Right lobe of liver (tissue), 6 donors: ENCODE measurements around the gene ENO1. TPM values are rescaled to one million over a fixed set of nuclear protein-coding genes. Genes with fewer than 3 reads are reported as not detected.
A peak's percentile ranks its signal among the peaks of the same experiment; 100 is the strongest.

Source experiments
- ATAC-seq, 4 donors: fragments of 200-7000 bp; cut with Tn5 transposase; one replicate each; pipeline ENCODE4 v1.9.1; 2020; ENCODE audit warnings: mild to moderate bottlenecking in 4 of 4, moderate library complexity in 4 of 4
- DNase-seq, 3 donors: peaks; one replicate each; pipeline ENCODE4 v3.0.0-alpha.2; 2020
- H3K27ac ChIP-seq, 3 donors: fragments of 200-600 bp; one replicate each; pipeline ENCODE4 v1.8.0; 2022
- H3K27me3 ChIP-seq, 2 donors: fragments of 200-600 bp; one replicate each; pipeline ENCODE4 v1.8.0; 2022
- H3K36me3 ChIP-seq, 4 donors: fragments of 200-600 bp; sonication (generic) in 1 of 4; one replicate each; pipeline versions ENCODE4 v1.5.1 to v1.8.0; 2017 to 2022; ENCODE audit warnings: control low read depth in 1 of 4
- H3K4me1 ChIP-seq, 4 donors: fragments of 200-600 bp; sonication (generic) in 1 of 4; one replicate each; pipeline versions ENCODE4 v1.5.1 to v1.8.0; 2017 to 2022; ENCODE audit warnings: control low read depth in 1 of 4
- H3K4me3 ChIP-seq, 3 donors: fragments of 200-600 bp; one replicate each; pipeline ENCODE4 v1.8.0; 2022
- H3K9me3 ChIP-seq, 4 donors: fragments of 200-600 bp; sonication (generic) in 1 of 4; one replicate each; pipeline versions ENCODE4 v1.5.1 to v1.8.0; 2017 to 2022; ENCODE audit warnings: control low read depth in 1 of 4
- POLR2A ChIP-seq: fragments of 450-650 bp; IDR thresholded peaks from one replicate; pipeline ENCODE4 v1.6.1; 2017; ENCODE audit warnings: antibody characterized with exemption, mild to moderate bottlenecking
- WGBS: methylation state at CpG from one replicate; pipeline ENCODE4 v1.1.6; 2018; ENCODE audit warnings: low coverage, low lambda C conversion rate; ENCODE audit not compliant: insufficient coverage; ENCODE audit errors: missing lambda C conversion rate; 5-methylcytosine and 5-hydroxymethylcytosine counted together
- intact Hi-C, 2 donors: fragments of 100-400 bp; cut with DNase I; formaldehyde crosslinking; loops; one replicate each; pipeline versions ENCODE4 v1.11.2 to v1.14.1; 2022
- total RNA-seq, 6 experiments: library from RNA; depleted of rRNA in 2 of 6; stranded (reverse); fragments of >200 nt in 2 of 6; fragmentation: NEBNext Ultra II Directional in 3 of 6; extraction: Animal tissue kit (Norgen Biotek cat#: 25700) in 3 of 6; gene quantifications; one replicate each; pipeline versions ENCODE4 v1.1.0 to v1.2.4, GENCODE V29; 2016 to 2023
- TF ChIP-seq, protein P1 (sequence below), 4 donors: fragments of 200-600 bp in 3 of 4; fragments of 450-650 bp in 1 of 4; IDR thresholded peaks; one replicate each; pipeline versions ENCODE4 v1.5.1 to v1.8.0; 2016 to 2022; ENCODE audit warnings: antibody characterized with exemption in 4 of 4, mild to moderate bottlenecking in 2 of 4
- donor health status: DM: no; HTN: yes; CAD: no.
- donor health status: DM: no; HTN: no; CAD: no.
- donor health status: DM: no; HTN: no; CAD: no.
- donor health status: DM: no; HTN: yes; CAD: no.
- donor health status: DM: no; HTN: yes; CAD: no.

The ENO1 gene
- total RNA-seq, 6 experiments from 2014 or later: 314 to 792 (median 539) TPM

DNA sequence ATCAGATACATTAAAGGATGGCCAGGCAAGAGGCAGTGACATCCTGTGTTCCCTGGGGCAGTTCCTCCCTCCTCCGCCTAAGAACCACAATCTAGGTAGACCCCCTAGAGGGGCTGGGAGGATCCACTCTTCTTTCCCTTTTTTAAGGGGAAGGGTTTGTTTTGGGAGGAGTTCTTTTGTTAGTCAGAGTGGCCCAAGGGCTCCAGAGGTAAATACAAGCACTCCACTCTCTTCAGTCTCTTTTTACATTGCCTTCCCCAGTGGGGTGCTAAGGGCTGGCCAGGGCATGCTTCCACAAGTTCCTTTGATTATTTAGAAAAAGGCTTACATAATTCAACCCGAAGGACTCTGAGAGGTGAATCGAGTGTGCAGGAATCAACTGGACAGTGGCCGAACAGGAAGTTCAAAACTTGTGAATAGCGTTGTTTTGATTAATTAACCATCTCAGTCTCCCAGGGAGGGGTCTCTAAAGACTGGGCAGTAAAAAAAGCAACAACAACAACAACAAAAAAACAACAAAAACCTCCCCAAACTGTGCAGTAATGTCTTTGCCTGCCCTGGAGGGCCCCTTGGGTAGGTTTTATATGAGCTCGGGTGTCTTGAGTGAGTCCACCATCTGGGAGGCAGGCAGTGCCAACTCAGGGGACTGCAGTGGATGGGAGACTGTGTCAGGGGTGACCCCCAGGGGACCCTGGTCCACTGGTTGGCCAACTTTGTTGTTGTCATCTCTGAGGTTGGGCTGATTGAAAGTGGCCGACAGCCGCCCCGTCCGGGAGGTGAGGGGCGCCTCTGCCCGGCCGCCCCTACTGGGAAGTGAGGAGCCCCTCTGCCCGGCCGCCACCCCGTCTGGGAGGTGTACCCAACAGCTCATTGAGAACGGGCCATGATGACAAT lies 33.2 kb upstream of the ENO1 start:
- H3K9me3 ChIP-seq: no peaks in the 10 kb centered on the region
- no peaks in the 10 kb centered on the region for H3K4me1 ChIP-seq
- 56% methylated on average over 5 of the region's 17 CpGs for WGBS
- no peak overlapping the region for H3K4me3 ChIP-seq
- no peaks in the 10 kb centered on the region for H3K36me3 ChIP-seq
- no peaks in the 10 kb centered on the region for H3K27me3 ChIP-seq
- H3K27ac ChIP-seq: no peak overlapping the region
- DNase-seq: no peak
- TF ChIP-seq POLR2A: no peak
- TF ChIP-seq, protein P1, sequence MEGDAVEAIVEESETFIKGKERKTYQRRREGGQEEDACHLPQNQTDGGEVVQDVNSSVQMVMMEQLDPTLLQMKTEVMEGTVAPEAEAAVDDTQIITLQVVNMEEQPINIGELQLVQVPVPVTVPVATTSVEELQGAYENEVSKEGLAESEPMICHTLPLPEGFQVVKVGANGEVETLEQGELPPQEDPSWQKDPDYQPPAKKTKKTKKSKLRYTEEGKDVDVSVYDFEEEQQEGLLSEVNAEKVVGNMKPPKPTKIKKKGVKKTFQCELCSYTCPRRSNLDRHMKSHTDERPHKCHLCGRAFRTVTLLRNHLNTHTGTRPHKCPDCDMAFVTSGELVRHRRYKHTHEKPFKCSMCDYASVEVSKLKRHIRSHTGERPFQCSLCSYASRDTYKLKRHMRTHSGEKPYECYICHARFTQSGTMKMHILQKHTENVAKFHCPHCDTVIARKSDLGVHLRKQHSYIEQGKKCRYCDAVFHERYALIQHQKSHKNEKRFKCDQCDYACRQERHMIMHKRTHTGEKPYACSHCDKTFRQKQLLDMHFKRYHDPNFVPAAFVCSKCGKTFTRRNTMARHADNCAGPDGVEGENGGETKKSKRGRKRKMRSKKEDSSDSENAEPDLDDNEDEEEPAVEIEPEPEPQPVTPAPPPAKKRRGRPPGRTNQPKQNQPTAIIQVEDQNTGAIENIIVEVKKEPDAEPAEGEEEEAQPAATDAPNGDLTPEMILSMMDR (IDR thresholded peaks at IDR 0.05): no peak
- ATAC-seq: no peak
- intact Hi-C loops: no loop called here

DNA sequence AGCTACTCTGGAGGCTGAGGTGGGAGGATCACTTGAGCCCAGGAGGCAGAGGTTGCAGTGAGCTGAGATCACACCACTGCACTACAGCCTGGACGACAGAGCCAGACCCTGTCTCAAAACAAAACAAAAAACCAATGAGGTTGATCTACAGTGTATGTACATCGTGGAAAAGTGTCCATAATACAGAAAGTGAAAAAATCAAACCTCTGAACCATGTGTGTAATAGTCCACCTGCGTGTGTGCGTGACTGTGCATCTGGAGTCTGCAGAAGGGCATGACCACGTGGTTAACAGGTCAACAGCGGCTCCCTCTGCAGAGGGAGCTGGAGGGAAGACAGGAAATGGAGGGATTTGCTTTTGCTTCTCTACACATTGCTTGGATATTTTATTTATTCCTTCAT lies 32.4 kb upstream of the ENO1 start:
- ATAC-seq (peak in 1 of 4 donors; percentile 34), DNase-seq (no peak)
- Histone ChIP-seq H3K4me3 (no peak overlapping the region), H3K4me1 (no peaks in the 10 kb centered on the region), H3K9me3 (no peaks in the 10 kb centered on the region), H3K36me3 (no peaks in the 10 kb centered on the region), H3K27ac (no peak overlapping the region), H3K27me3 (no peaks in the 10 kb centered on the region)
- intact Hi-C loops: no loop called here
- WGBS: 54% methylated on average over 5 of the region's 6 CpGs
- TF ChIP-seq POLR2A: no peak
- TF ChIP-seq, protein P1 (IDR thresholded peaks at IDR 0.05): no peak

DNA sequence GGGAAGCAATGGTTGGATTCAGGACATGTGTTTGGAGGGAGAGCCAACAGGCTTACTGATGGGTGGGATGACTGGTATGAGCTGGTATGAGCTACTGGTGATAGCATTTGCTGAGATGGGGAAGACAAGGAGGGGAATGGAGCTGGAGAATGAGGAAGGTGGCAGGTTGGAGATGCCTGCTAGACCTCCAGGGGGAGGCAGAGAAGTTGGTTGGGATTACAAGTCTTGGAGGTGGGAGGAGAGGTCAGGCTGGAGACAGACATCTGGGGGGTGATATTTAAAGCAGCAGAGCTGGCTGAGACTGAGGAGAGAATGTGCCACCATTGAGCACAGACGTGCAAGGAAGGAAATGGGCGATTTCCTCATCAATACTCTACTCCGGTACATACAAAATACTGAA lies 31.8 kb upstream of the ENO1 start:
- Histone ChIP-seq H3K4me1 (no peaks in the 10 kb centered on the region), H3K4me3 (no peak overlapping the region), H3K36me3 (no peaks in the 10 kb centered on the region), H3K27me3 (no peaks in the 10 kb centered on the region), H3K27ac (no peak overlapping the region), H3K9me3 (no peaks in the 10 kb centered on the region)
- WGBS: 49% methylated on average over 3 of the region's 3 CpGs
- intact Hi-C loops: no loop called here
- ATAC-seq (no peak), DNase-seq (no peak)
- TF ChIP-seq, protein P1 (IDR thresholded peaks at IDR 0.05): no peak
- no peak for TF ChIP-seq POLR2A

DNA sequence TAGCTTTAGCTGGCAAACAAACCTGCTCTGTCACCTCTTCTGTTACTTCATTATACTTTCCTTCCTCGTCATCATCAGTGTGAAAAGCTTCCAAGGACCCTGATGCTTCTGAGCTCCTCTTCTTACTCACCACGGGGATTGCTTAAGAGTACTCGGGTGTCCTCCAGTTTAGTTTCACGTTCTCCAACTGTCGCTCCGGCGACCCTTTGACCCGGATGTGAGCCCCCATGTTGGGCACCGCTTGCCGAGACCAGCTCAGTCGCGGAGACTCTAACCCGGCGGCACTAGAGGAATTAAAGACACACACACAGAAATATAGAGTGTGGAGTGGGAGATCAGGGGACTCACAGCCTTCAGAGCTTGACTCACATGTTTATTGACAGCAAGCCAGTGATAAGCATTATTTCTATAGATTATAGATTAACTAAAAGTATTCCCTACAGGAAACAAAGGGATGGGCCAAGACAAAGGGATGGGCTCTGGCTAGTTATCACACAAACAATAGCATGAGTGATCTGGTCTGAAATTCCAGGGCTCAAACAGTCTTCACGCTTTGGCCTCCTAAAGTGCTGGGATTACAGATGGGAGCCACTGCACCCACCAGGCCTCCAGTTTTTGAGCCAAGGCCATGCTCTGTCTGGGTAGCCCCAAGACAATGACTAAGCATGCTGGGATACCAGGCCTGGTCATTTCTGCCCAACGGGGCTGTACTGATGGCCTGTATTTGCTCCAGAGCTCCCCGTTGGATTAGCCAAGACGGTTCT lies 30.1 kb upstream of the ENO1 start:
- WGBS: 59% methylated on average over 17 of the region's 18 CpGs
- Histone ChIP-seq H3K36me3 (no peaks in the 10 kb centered on the region), H3K4me1 (no peaks in the 10 kb centered on the region), H3K27me3 (no peaks in the 10 kb centered on the region), H3K27ac (no peak overlapping the region), H3K4me3 (no peak overlapping the region), H3K9me3 (no peaks in the 10 kb centered on the region)
- ATAC-seq (no peak), DNase-seq (no peak)
- intact Hi-C loops: no loop called here
- TF ChIP-seq, protein P1 (IDR thresholded peaks at IDR 0.05): no peak
